ENCODE data around the gene L3MBTL2.
A peak's percentile ranks its signal among the peaks of the same experiment; 100 is the strongest.

Gene L3MBTL2

GRCh38 chr22:41175546-41175945 is 29.6 kb upstream of the L3MBTL2 start:
- no peak overlapping the region for H4K8ac ChIP-seq (ENCODE audit: low read length)
- H3K36me3 ChIP-seq (ENCODE audit: control insufficient read depth in 1 of 2, insufficient read depth in 2 of 2, low read depth in 1 of 2, low read length in 2 of 2) = peaks cover 48 to 94% of the 10 kb centered on the region in 2 experiments
- H4K91ac ChIP-seq (ENCODE audit: low read length) = no peak overlapping the region
- DNase-seq = no peak
- H3K79me1 ChIP-seq (replicated peaks; ENCODE audit: low read length, poor library complexity, severe bottlenecking) = peaks cover 22% of the 10 kb centered on the region
- H2AFZ ChIP-seq (ENCODE audit: low read depth, low read length) = no peak overlapping the region
- no peak overlapping the region for H2BK12ac ChIP-seq (ENCODE audit: low read length in 2 of 2)
- no peaks in the 10 kb centered on the region for H3K27me3 ChIP-seq (ENCODE audit: control insufficient read depth in 1 of 2, insufficient read depth in 1 of 2, low read length in 2 of 2)
- H3K18ac ChIP-seq (ENCODE audit: low read depth in 1 of 2, low read length in 2 of 2) = no peak overlapping the region
- no peak overlapping the region for H3K4ac ChIP-seq (ENCODE audit: low read depth in 1 of 2, low read length in 2 of 2)
- no peak overlapping the region for H3K4me2 ChIP-seq (ENCODE audit: low read length, poor library complexity, severe bottlenecking)
- no peak overlapping the region for H2AK5ac ChIP-seq (ENCODE audit: low read length, severe bottlenecking)
- no peak overlapping the region for H2BK5ac ChIP-seq (ENCODE audit: low read depth, low read length, poor library complexity, severe bottlenecking)
- WGBS = 84% methylated on average over 2 of the region's 2 CpGs
- H3K9me3 ChIP-seq (ENCODE audit: control insufficient read depth, low read length) = no peaks in the 10 kb centered on the region
- H3K9ac ChIP-seq (ENCODE audit: low read length) = no peak overlapping the region
- no peak overlapping the region for H3K27ac ChIP-seq (ENCODE audit: low read length, poor library complexity, severe bottlenecking)
- no peak overlapping the region for H3K14ac ChIP-seq (ENCODE audit: low read length in 2 of 2)
- H2BK15ac ChIP-seq (ENCODE audit: low read depth, poor library complexity, severe bottlenecking) = no peak overlapping the region
- no peak overlapping the region for H3K4me3 ChIP-seq (ENCODE audit: insufficient read depth in 1 of 2, low read depth in 1 of 2, low read length in 2 of 2)
- H2BK120ac ChIP-seq (ENCODE audit: low read depth, low read length) = no peak overlapping the region
- H3K4me1 ChIP-seq (ENCODE audit: control insufficient read depth, insufficient read depth, low read depth, low read length) = peaks cover 13% of the 10 kb centered on the region
- no peak overlapping the region for H3K23ac ChIP-seq (ENCODE audit: low read length in 2 of 2)

- Histone ChIP-seq H3K27me3 (ENCODE audit: control insufficient read depth in 1 of 2, insufficient read depth in 1 of 2, low read length in 2 of 2) (no peaks in the 10 kb centered on the region), H3K23ac (ENCODE audit: low read length in 2 of 2) (no peak overlapping the region), H2BK120ac (ENCODE audit: low read depth, low read length) (no peak overlapping the region), H3K4me2 (ENCODE audit: low read length, poor library complexity, severe bottlenecking) (no peak overlapping the region), H3K9ac (ENCODE audit: low read length) (no peak overlapping the region), H3K18ac (ENCODE audit: low read depth in 1 of 2, low read length in 2 of 2) (no peak overlapping the region), H3K4me3 (ENCODE audit: insufficient read depth in 1 of 2, low read depth in 1 of 2, low read length in 2 of 2) (no peak overlapping the region), H3K36me3 (ENCODE audit: control insufficient read depth in 1 of 2, insufficient read depth in 2 of 2, low read depth in 1 of 2, low read length in 2 of 2) (peaks cover 43 to 87% of the 10 kb centered on the region in 2 experiments), H4K8ac (ENCODE audit: low read length) (no peak overlapping the region), H3K14ac (ENCODE audit: low read length in 2 of 2) (no peak overlapping the region), H2AK5ac (ENCODE audit: low read length, severe bottlenecking) (no peak overlapping the region), H2BK5ac (ENCODE audit: low read depth, low read length, poor library complexity, severe bottlenecking) (no peak overlapping the region), H3K4ac (ENCODE audit: low read depth in 1 of 2, low read length in 2 of 2) (no peak overlapping the region), H2BK15ac (ENCODE audit: low read depth, poor library complexity, severe bottlenecking) (no peak overlapping the region), H4K91ac (ENCODE audit: low read length) (no peak overlapping the region), H2AFZ (ENCODE audit: low read depth, low read length) (no peak overlapping the region), H3K79me1 (replicated peaks; ENCODE audit: low read length, poor library complexity, severe bottlenecking) (peaks cover 17% of the 10 kb centered on the region), H3K27ac (ENCODE audit: low read length, poor library complexity, severe bottlenecking) (no peak overlapping the region), H3K9me3 (ENCODE audit: control insufficient read depth, low read length) (no peaks in the 10 kb centered on the region), H3K4me1 (ENCODE audit: control insufficient read depth, insufficient read depth, low read depth, low read length) (peaks cover 18% of the 10 kb centered on the region), H2BK12ac (ENCODE audit: low read length in 2 of 2) (no peak overlapping the region)
- 99% methylated on average over 15 of the region's 15 CpGs for WGBS
- no peak for DNase-seq
These were observed 28.0 kb upstream of the L3MBTL2 start for GRCh38 chr22:41177040-41177621.

GRCh38 chr22:41177622-41178424 is 27.3 kb upstream of the L3MBTL2 start:
- 97% methylated on average over 9 of the region's 9 CpGs for WGBS

GRCh38 chr22:41178425-41178975 is 26.6 kb upstream of the L3MBTL2 start:
- Histone ChIP-seq H2AFZ (ENCODE audit: low read depth, low read length) (no peak overlapping the region), H4K8ac (ENCODE audit: low read length) (no peak overlapping the region), H3K9ac (ENCODE audit: low read length) (no peak overlapping the region), H2BK120ac (ENCODE audit: low read depth, low read length) (no peak overlapping the region), H3K27me3 (ENCODE audit: control insufficient read depth in 1 of 2, insufficient read depth in 1 of 2, low read length in 2 of 2) (no peaks in the 10 kb centered on the region), H2AK5ac (ENCODE audit: low read length, severe bottlenecking) (no peak overlapping the region), H3K4ac (ENCODE audit: low read depth in 1 of 2, low read length in 2 of 2) (no peak overlapping the region), H3K14ac (ENCODE audit: low read length in 2 of 2) (no peak overlapping the region), H3K79me1 (replicated peaks; ENCODE audit: low read length, poor library complexity, severe bottlenecking) (peaks cover 17% of the 10 kb centered on the region), H3K23ac (ENCODE audit: low read length in 2 of 2) (peak overlapping the region in 1 of 2 experiments; percentile 5), H3K4me1 (ENCODE audit: control insufficient read depth, insufficient read depth, low read depth, low read length) (peaks cover 20% of the 10 kb centered on the region), H2BK15ac (ENCODE audit: low read depth, poor library complexity, severe bottlenecking) (no peak overlapping the region), H4K91ac (ENCODE audit: low read length) (no peak overlapping the region), H3K9me3 (ENCODE audit: control insufficient read depth, low read length) (no peaks in the 10 kb centered on the region), H3K18ac (ENCODE audit: low read depth in 1 of 2, low read length in 2 of 2) (no peak overlapping the region), H2BK12ac (ENCODE audit: low read length in 2 of 2) (no peak overlapping the region), H2BK5ac (ENCODE audit: low read depth, low read length, poor library complexity, severe bottlenecking) (no peak overlapping the region), H3K4me2 (ENCODE audit: low read length, poor library complexity, severe bottlenecking) (no peak overlapping the region), H3K27ac (ENCODE audit: low read length, poor library complexity, severe bottlenecking) (no peak overlapping the region), H3K36me3 (ENCODE audit: control insufficient read depth in 1 of 2, insufficient read depth in 2 of 2, low read depth in 1 of 2, low read length in 2 of 2) (peaks cover 42 to 73% of the 10 kb centered on the region in 2 experiments), H3K4me3 (ENCODE audit: insufficient read depth in 1 of 2, low read depth in 1 of 2, low read length in 2 of 2) (no peak overlapping the region)
- 98% methylated on average over 5 of the region's 8 CpGs for WGBS
- no peak for DNase-seq

More at GRCh38 chr22:41177622-41178424, 27.3 kb upstream of the L3MBTL2 start:
- Histone ChIP-seq H3K14ac (ENCODE audit: low read length in 2 of 2) (no peak overlapping the region), H4K8ac (ENCODE audit: low read length) (no peak overlapping the region), H3K23ac (ENCODE audit: low read length in 2 of 2) (no peak overlapping the region), H3K36me3 (ENCODE audit: control insufficient read depth in 1 of 2, insufficient read depth in 2 of 2, low read depth in 1 of 2, low read length in 2 of 2) (peaks cover 43 to 80% of the 10 kb centered on the region in 2 experiments), H3K27ac (ENCODE audit: low read length, poor library complexity, severe bottlenecking) (no peak overlapping the region), H3K4me2 (ENCODE audit: low read length, poor library complexity, severe bottlenecking) (no peak overlapping the region), H2AK5ac (ENCODE audit: low read length, severe bottlenecking) (no peak overlapping the region), H2BK15ac (ENCODE audit: low read depth, poor library complexity, severe bottlenecking) (no peak overlapping the region), H4K91ac (ENCODE audit: low read length) (no peak overlapping the region), H2AFZ (ENCODE audit: low read depth, low read length) (no peak overlapping the region), H3K18ac (ENCODE audit: low read depth in 1 of 2, low read length in 2 of 2) (no peak overlapping the region), H3K4me3 (ENCODE audit: insufficient read depth in 1 of 2, low read depth in 1 of 2, low read length in 2 of 2) (no peak overlapping the region), H3K4me1 (ENCODE audit: control insufficient read depth, insufficient read depth, low read depth, low read length) (peaks cover 20% of the 10 kb centered on the region), H3K9ac (ENCODE audit: low read length) (no peak overlapping the region), H2BK5ac (ENCODE audit: low read depth, low read length, poor library complexity, severe bottlenecking) (no peak overlapping the region), H3K9me3 (ENCODE audit: control insufficient read depth, low read length) (no peaks in the 10 kb centered on the region), H3K79me1 (replicated peaks; ENCODE audit: low read length, poor library complexity, severe bottlenecking) (peaks cover 17% of the 10 kb centered on the region), H2BK12ac (ENCODE audit: low read length in 2 of 2) (no peak overlapping the region), H3K27me3 (ENCODE audit: control insufficient read depth in 1 of 2, insufficient read depth in 1 of 2, low read length in 2 of 2) (no peaks in the 10 kb centered on the region), H2BK120ac (ENCODE audit: low read depth, low read length) (no peak overlapping the region), H3K4ac (ENCODE audit: low read depth in 1 of 2, low read length in 2 of 2) (no peak overlapping the region)
- no peak for DNase-seq
